H9 (cell line): ENCODE measurements around the gene APOBEC3A. TPM values are rescaled to one million over a fixed set of nuclear protein-coding genes. Genes with fewer than 3 reads are reported as not detected.
"Not testable (repeated sequence)": the region's sequence is repeated elsewhere in the genome, so short reads cannot be mapped to it uniquely, and the experiment has no call there.

Source experiments
- DNase-seq: peaks from one replicate; pipeline ENCODE4 v3.0.0-alpha.2; 2017
- H2AFZ ChIP-seq: one replicate; pipeline ENCODE4 v1.6.1; 2013; ENCODE audit warnings: mild to moderate bottlenecking, low read length, control low read depth, moderate library complexity
- H2AK5ac ChIP-seq: 2 replicates; pipeline ENCODE4 v1.6.1; 2013; ENCODE audit warnings: low read length, control low read depth, mixed read lengths; ENCODE audit not compliant: insufficient read length
- H2BK120ac ChIP-seq: one replicate; pipeline ENCODE4 v1.6.1; 2013; ENCODE audit warnings: low read depth, mild to moderate bottlenecking, low read length, control low read depth, inconsistent platforms; ENCODE audit not compliant: poor library complexity, severe bottlenecking
- H2BK12ac ChIP-seq: 2 replicates; pipeline ENCODE4 v1.6.1; 2013; ENCODE audit warnings: low read length, control low read depth, mixed read lengths, low read depth; ENCODE audit not compliant: insufficient read length
- H2BK15ac ChIP-seq: 2 replicates; pipeline ENCODE4 v1.6.1; 2013; ENCODE audit warnings: low read depth, low read length, control low read depth
- H2BK20ac ChIP-seq: one replicate; pipeline ENCODE4 v1.6.1; 2013; ENCODE audit warnings: low read depth, mild to moderate bottlenecking, low read length, control low read depth, inconsistent platforms; ENCODE audit not compliant: poor library complexity, severe bottlenecking
- H2BK5ac ChIP-seq: 2 replicates; pipeline ENCODE4 v1.6.1; 2013; ENCODE audit warnings: low read length, control low read depth, mixed read lengths; ENCODE audit not compliant: insufficient read length
- H3K14ac ChIP-seq: 2 replicates; pipeline ENCODE4 v1.6.1; 2013; ENCODE audit warnings: low read length, control low read depth; ENCODE audit not compliant: insufficient read depth
- H3K18ac ChIP-seq: 2 replicates; pipeline ENCODE4 v1.6.1; 2013; ENCODE audit warnings: low read depth, mild to moderate bottlenecking, mixed read lengths, low read length, control low read depth; ENCODE audit not compliant: insufficient read length
- H3K23ac ChIP-seq: 2 replicates; pipeline ENCODE4 v1.6.1; 2013; ENCODE audit warnings: low read length, control low read depth, mixed read lengths, low read depth; ENCODE audit not compliant: insufficient read length
- H3K23me2 ChIP-seq: 2 replicates; pipeline ENCODE4 v1.6.1; 2013; ENCODE audit warnings: low read depth, mild to moderate bottlenecking, mixed read lengths, low read length, control low read depth; ENCODE audit not compliant: insufficient read length, poor library complexity, severe bottlenecking
- H3K27ac ChIP-seq: 2 replicates; pipeline ENCODE4 v1.5.1; 2013; ENCODE audit warnings: low read length, control low read depth, mixed read lengths, low read depth; ENCODE audit not compliant: insufficient read length
- H3K27me3 ChIP-seq: 2 replicates; pipeline ENCODE4 v1.6.1; 2013; ENCODE audit warnings: low read length, control low read depth, inconsistent platforms; ENCODE audit not compliant: insufficient read depth
- H3K4ac ChIP-seq: 2 replicates; pipeline ENCODE4 v1.6.1; 2013; ENCODE audit warnings: low read depth, mild to moderate bottlenecking, control low read depth, inconsistent platforms, low read length, moderate library complexity
- H3K4me1 ChIP-seq: 2 replicates; pipeline ENCODE4 v1.6.1; 2013; ENCODE audit warnings: low read length, control low read depth, inconsistent platforms; ENCODE audit not compliant: insufficient read depth
- H3K4me2 ChIP-seq: 2 replicates; pipeline ENCODE4 v1.6.1; 2013; ENCODE audit warnings: low read length, control low read depth, mixed read lengths; ENCODE audit not compliant: insufficient read length, insufficient read depth
- H3K56ac ChIP-seq: 2 replicates; pipeline ENCODE4 v1.6.1; 2013; ENCODE audit warnings: low read depth, mild to moderate bottlenecking, mixed read lengths, low read length, control low read depth; ENCODE audit not compliant: insufficient read length
- H3K79me1 ChIP-seq: 2 replicates; pipeline ENCODE4 v1.6.1; 2013; ENCODE audit warnings: low read depth, mild to moderate bottlenecking, moderate library complexity, low read length, control low read depth, inconsistent platforms; ENCODE audit not compliant: insufficient read depth, poor library complexity, severe bottlenecking
- H3K79me2 ChIP-seq: 2 replicates; pipeline ENCODE4 v1.6.1; 2013; ENCODE audit warnings: low read length, control low read depth, inconsistent platforms; ENCODE audit not compliant: insufficient read depth
- H3K9ac ChIP-seq: 2 replicates; pipeline ENCODE4 v1.6.1; 2013; ENCODE audit warnings: low read length, control low read depth, mixed read lengths; ENCODE audit not compliant: insufficient read length; ENCODE audit errors: extremely low read depth
- H3K9me3 ChIP-seq: one replicate; pipeline ENCODE4 v1.6.1; 2013; ENCODE audit warnings: low read depth, low read length, inconsistent platforms; ENCODE audit not compliant: control insufficient read depth
- H3T11ph ChIP-seq: one replicate; pipeline ENCODE4 v1.6.1; 2013; ENCODE audit warnings: mild to moderate bottlenecking, low read length, control low read depth, inconsistent platforms
- H4K20me1 ChIP-seq: one replicate; pipeline ENCODE4 v1.6.1; 2013; ENCODE audit not compliant: control insufficient read depth, insufficient read length, insufficient read depth
- H4K5ac ChIP-seq: 2 replicates; pipeline ENCODE4 v1.6.1; 2013; ENCODE audit warnings: low read depth, mild to moderate bottlenecking, mixed read lengths, low read length, control low read depth; ENCODE audit not compliant: insufficient read length
- H4K8ac ChIP-seq: replicated peaks from 2 replicates; pipeline ENCODE4 v1.6.1; 2013; ENCODE audit warnings: low read length, control low read depth, mixed read lengths, low read depth; ENCODE audit not compliant: insufficient read length
- H4K91ac ChIP-seq: 2 replicates; pipeline ENCODE4 v1.6.1; 2013; ENCODE audit warnings: low read depth, mild to moderate bottlenecking, moderate library complexity, mixed read lengths, low read length, control low read depth; ENCODE audit not compliant: insufficient read length
- H3K27ac Mint-ChIP-seq, 3 experiments: 2 replicates in 2 of 3; 3 replicates in 1 of 3; pipeline ENCODE4 v1.8.0; 2020 to 2021; ENCODE audit warnings: mixed read lengths in 3 of 3, mild to moderate bottlenecking in 1 of 3, moderate library complexity in 1 of 3
- H3K27me3 Mint-ChIP-seq: 2 replicates; pipeline ENCODE4 v1.8.0; 2021; ENCODE audit warnings: low read depth, mild to moderate bottlenecking, moderate library complexity, mixed read lengths
- H3K36me3 Mint-ChIP-seq, 3 experiments: 2 replicates in 2 of 3; 3 replicates in 1 of 3; pipeline ENCODE4 v1.8.0; 2020 to 2021; ENCODE audit warnings: low read depth in 3 of 3, mixed read lengths in 3 of 3; ENCODE audit not compliant: insufficient read depth in 1 of 3
- H3K4me1 Mint-ChIP-seq, 2 experiments: 2 replicates each; pipeline ENCODE4 v1.8.0; 2020; ENCODE audit warnings: mixed read lengths in 2 of 2
- H3K4me3 Mint-ChIP-seq, 2 experiments: 2 replicates in 1 of 2; 3 replicates in 1 of 2; pipeline ENCODE4 v1.8.0; 2020 to 2021; ENCODE audit warnings: mild to moderate bottlenecking in 2 of 2, mixed read lengths in 2 of 2, moderate library complexity in 1 of 2
- H3K9me3 Mint-ChIP-seq, 2 experiments: 2 replicates in 1 of 2; 3 replicates in 1 of 2; pipeline ENCODE4 v1.8.0; 2020; ENCODE audit warnings: mild to moderate bottlenecking in 2 of 2, mixed read lengths in 2 of 2, moderate library complexity in 1 of 2
- WGBS: extraction: QIAGEN DNeasy Blood & Tissue Kit; methylation state at CpG from one replicate; pipeline ENCODE4 v1.1.7; 2013; ENCODE audit warnings: missing lambda C conversion rate, low lambda C conversion rate, mixed read lengths; ENCODE audit not compliant: insufficient read length; ENCODE audit errors: extremely low coverage; 5-methylcytosine and 5-hydroxymethylcytosine counted together
- total RNA-seq: library from RNA; stranded (reverse); gene quantifications from 2 replicates; pipeline ENCODE4 v1.2.1, GENCODE V29; 2021

Gene APOBEC3A
- total RNA-seq, 1 experiment from 2014 or later, result not detected

DNA sequence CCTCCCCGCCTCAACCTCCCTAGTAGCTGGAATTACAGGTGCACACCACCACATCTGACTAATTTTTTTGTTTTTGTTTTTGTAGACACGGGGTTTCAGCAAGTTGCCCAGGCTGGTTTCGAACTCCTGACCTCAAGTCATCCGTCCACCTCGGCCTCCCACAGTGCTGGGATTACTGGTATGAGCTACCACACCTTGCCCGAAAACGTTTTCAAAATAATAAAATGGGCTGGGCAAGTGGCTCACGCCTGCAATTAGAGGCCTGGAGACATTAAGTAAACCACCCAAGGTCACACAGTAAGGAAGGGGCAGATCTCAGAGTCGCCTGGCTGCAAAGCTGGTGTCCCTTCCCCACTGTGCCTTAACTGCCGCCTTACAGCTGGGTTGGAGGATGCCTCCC lies 23.2 kb downstream of the APOBEC3A start:
- H3K27ac Mint-ChIP-seq, H2BK15ac ChIP-seq, H3K4me3 Mint-ChIP-seq, H3K27me3 ChIP-seq, H2BK12ac ChIP-seq, H3K79me1 ChIP-seq, H3K9ac ChIP-seq, H3K27ac ChIP-seq, H3T11ph ChIP-seq, H4K5ac ChIP-seq, H3K14ac ChIP-seq, H2BK120ac ChIP-seq, H3K4ac ChIP-seq, H3K4me2 ChIP-seq, H3K23me2 ChIP-seq, H4K20me1 ChIP-seq, H4K8ac ChIP-seq, DNase-seq, H3K79me2 ChIP-seq, H3K56ac ChIP-seq, H2BK5ac ChIP-seq, H4K91ac ChIP-seq, H2AK5ac ChIP-seq, H3K18ac ChIP-seq, H3K9me3 ChIP-seq, H3K4me1 ChIP-seq, H3K23ac ChIP-seq, H2AFZ ChIP-seq: not testable (repeated sequence)
- H2BK20ac ChIP-seq, result peak overlapping the region; percentile 1
- H3K4me1 Mint-ChIP-seq, result peaks cover 21 to 22% of the 10 kb centered on the region in 2 experiments
- H3K9me3 Mint-ChIP-seq, result peaks cover 52 to 56% of the 10 kb centered on the region in 2 experiments
- no CpG with 5 or more reads among the region's 10 CpGs for WGBS
- H3K36me3 Mint-ChIP-seq, result peaks cover 18 to 47% (median 35%) of the 10 kb centered on the region in 3 experiments
- peaks cover 15% of the 10 kb centered on the region for H3K27me3 Mint-ChIP-seq
